HepG2 (cell line): Measurements from ENCODE around the gene SRD5A3. TPM values are rescaled to one million over a fixed set of nuclear protein-coding genes. Genes with fewer than 3 reads are reported as not detected.

ENCODE experiments used
- NAIF1 ChIP-seq: sonication (generic); formaldehyde crosslinking; IDR thresholded peaks from 2 replicates; pipeline ENCODE4 v1.5.0; 2020; ENCODE audit warnings: mild to moderate bottlenecking, missing genetic modification reagents, borderline replicate concordance
- NR2F6 ChIP-seq, 2 experiments: IDR thresholded peaks; 2 replicates each; pipeline ENCODE4 v1.6.1; 2016; ENCODE audit warnings: antibody characterized with exemption in 1 of 2, mild to moderate bottlenecking in 1 of 2
- PCBP2 ChIP-seq: fragments of 200-400 bp; formaldehyde crosslinking; optimal IDR thresholded peaks from 2 replicates; pipeline ENCODE3; 2018; ENCODE audit warnings: low read length, low read depth; ENCODE audit not compliant: poor library complexity, severe bottlenecking
- TAF15 ChIP-seq: fragments of 200-400 bp; formaldehyde crosslinking; IDR thresholded peaks from one replicate; pipeline ENCODE4 v1.6.1; 2018; ENCODE audit warnings: mild to moderate bottlenecking, low read depth, low read length; ENCODE audit not compliant: poor library complexity, severe bottlenecking
- TCF7 ChIP-seq: sonication (generic); IDR thresholded peaks from 2 replicates; pipeline ENCODE4 v1.6.1; 2016; ENCODE audit warnings: antibody characterized with exemption, low read depth
- ZBTB37 ChIP-seq: sonication (generic); formaldehyde crosslinking; IDR thresholded peaks from 2 replicates; pipeline ENCODE4 v1.4.0; 2020; ENCODE audit warnings: mild to moderate bottlenecking, missing genetic modification reagents
- ZFP82 ChIP-seq: sonication (generic); formaldehyde crosslinking; IDR thresholded peaks from 2 replicates; pipeline ENCODE4 v1.5.1; 2020; ENCODE audit warnings: mild to moderate bottlenecking, missing genetic modification reagents, borderline replicate concordance
- ZMYM4 ChIP-seq: sonication (generic); formaldehyde crosslinking; IDR thresholded peaks from 2 replicates; pipeline ENCODE4 v1.8.1; 2023; ENCODE audit warnings: mild to moderate bottlenecking, missing genetic modification reagents
- ZNF550 ChIP-seq: sonication (generic); formaldehyde crosslinking; IDR thresholded peaks from 2 replicates; pipeline ENCODE4 v1.4.0; 2020; ENCODE audit warnings: mild to moderate bottlenecking, missing genetic modification reagents, borderline replicate concordance
- ZNF660 ChIP-seq: sonication (generic); formaldehyde crosslinking; IDR thresholded peaks from 2 replicates; pipeline ENCODE4 v1.5.1; 2020; ENCODE audit warnings: mild to moderate bottlenecking, low read depth, missing genetic modification reagents, borderline replicate concordance
- polyA plus RNA-seq, 8 experiments: library from polyadenylated mRNA; depleted of rRNA in 3 of 8; stranded (reverse) in 7 of 8; unstranded in 1 of 8; fragments of >200 nt; fragmentation: Illumina TruSeq in 4 of 8; extraction: Trizol in 4 of 8; gene quantifications; 2 replicates each; pipeline versions ENCODE4 v1.2.1 to v1.2.3, GENCODE V29; 2011 to 2016; ENCODE audit warnings: low read depth in 4 of 8, missing spikeins in 1 of 8, mixed read lengths in 1 of 8; ENCODE audit not compliant: insufficient read depth in 1 of 8
- total RNA-seq, 5 experiments: library from RNA; depleted of rRNA; stranded (reverse); fragments of >200 nt; fragmentation: Illumina TruSeq; extraction: Trizol; gene quantifications; 2 replicates each; pipeline ENCODE4 v1.2.3, GENCODE V29; 2016; ENCODE audit warnings: low read depth in 1 of 5
- TF ChIP-seq, protein P1 (sequence below): sonication (generic); formaldehyde crosslinking; IDR thresholded peaks from 2 replicates; pipeline ENCODE4 v1.4.0; 2020; ENCODE audit warnings: missing genetic modification reagents
- TF ChIP-seq, protein P2 (sequence below): sonication (generic); formaldehyde crosslinking; IDR thresholded peaks from 2 replicates; pipeline ENCODE4 v1.4.0; 2020; ENCODE audit warnings: missing genetic modification reagents
- TF ChIP-seq, protein P3 (sequence below): sonication (generic); formaldehyde crosslinking; IDR thresholded peaks from 2 replicates; pipeline ENCODE4 v1.4.0; 2020; ENCODE audit warnings: missing genetic modification reagents; ENCODE audit errors: not compliant biosample characterization
- TF ChIP-seq, protein P4 (sequence below): IDR thresholded peaks from 2 replicates; pipeline ENCODE4 v1.6.1; 2016; ENCODE audit warnings: missing biosample characterization, missing genetic modification reagents, low read depth

The SRD5A3 gene
- total and polyA plus RNA-seq, 2 of the 13 experiments (the other 11 are each of a cell fraction or from before 2014, with no cell fraction given) = 12.4 to 18.4 TPM

DNA sequence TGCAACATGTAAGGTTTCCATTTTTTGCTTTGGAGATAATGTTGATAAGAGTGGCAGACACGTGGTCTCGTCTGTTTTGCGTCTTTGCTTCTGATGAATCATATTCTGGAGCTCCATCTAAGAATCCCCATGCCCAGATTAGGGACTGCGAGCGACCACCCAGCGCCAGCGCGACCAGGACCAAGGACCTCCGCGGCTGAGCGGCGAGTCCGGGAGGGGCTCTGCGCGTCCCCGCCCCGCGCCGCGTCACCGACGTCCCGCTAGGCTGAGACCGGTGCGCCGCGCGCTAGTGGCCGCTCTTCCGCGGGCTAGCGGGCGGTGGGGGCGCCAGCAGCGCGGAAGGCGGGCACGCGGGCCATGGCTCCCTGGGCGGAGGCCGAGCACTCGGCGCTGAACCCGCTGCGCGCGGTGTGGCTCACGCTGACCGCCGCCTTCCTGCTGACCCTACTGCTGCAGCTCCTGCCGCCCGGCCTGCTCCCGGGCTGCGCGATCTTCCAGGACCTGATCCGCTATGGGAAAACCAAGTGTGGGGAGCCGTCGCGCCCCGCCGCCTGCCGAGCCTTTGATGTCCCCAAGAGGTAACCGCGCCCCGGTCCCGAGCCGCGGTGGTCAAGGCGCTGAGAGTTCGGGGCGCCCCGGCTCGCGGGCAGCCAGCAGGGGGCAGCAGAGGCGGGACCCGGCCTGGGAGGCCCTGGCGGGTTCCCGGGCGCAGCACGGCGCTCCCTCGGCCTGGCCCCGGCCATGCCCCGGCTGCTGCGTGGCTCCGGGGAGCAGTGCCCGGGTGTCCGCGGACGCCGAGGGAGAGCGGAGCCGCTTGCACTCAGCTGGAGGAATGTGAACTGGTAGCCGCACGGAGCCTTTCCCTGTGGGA, at the start of gene SRD5A3 (continued):
- TF ChIP-seq, protein P1, sequence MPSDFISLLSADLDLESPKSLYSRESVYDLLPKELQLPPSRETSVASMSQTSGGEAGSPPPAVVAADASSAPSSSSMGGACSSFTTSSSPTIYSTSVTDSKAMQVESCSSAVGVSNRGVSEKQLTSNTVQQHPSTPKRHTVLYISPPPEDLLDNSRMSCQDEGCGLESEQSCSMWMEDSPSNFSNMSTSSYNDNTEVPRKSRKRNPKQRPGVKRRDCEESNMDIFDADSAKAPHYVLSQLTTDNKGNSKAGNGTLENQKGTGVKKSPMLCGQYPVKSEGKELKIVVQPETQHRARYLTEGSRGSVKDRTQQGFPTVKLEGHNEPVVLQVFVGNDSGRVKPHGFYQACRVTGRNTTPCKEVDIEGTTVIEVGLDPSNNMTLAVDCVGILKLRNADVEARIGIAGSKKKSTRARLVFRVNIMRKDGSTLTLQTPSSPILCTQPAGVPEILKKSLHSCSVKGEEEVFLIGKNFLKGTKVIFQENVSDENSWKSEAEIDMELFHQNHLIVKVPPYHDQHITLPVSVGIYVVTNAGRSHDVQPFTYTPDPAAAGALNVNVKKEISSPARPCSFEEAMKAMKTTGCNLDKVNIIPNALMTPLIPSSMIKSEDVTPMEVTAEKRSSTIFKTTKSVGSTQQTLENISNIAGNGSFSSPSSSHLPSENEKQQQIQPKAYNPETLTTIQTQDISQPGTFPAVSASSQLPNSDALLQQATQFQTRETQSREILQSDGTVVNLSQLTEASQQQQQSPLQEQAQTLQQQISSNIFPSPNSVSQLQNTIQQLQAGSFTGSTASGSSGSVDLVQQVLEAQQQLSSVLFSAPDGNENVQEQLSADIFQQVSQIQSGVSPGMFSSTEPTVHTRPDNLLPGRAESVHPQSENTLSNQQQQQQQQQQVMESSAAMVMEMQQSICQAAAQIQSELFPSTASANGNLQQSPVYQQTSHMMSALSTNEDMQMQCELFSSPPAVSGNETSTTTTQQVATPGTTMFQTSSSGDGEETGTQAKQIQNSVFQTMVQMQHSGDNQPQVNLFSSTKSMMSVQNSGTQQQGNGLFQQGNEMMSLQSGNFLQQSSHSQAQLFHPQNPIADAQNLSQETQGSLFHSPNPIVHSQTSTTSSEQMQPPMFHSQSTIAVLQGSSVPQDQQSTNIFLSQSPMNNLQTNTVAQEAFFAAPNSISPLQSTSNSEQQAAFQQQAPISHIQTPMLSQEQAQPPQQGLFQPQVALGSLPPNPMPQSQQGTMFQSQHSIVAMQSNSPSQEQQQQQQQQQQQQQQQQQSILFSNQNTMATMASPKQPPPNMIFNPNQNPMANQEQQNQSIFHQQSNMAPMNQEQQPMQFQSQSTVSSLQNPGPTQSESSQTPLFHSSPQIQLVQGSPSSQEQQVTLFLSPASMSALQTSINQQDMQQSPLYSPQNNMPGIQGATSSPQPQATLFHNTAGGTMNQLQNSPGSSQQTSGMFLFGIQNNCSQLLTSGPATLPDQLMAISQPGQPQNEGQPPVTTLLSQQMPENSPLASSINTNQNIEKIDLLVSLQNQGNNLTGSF (CRISPR knock-in tag) = no peak
- no peak for TF ChIP-seq ZBTB37 (CRISPR knock-in tag)
- TF ChIP-seq NAIF1 (CRISPR knock-in tag) = no peak
- TF ChIP-seq, protein P2, sequence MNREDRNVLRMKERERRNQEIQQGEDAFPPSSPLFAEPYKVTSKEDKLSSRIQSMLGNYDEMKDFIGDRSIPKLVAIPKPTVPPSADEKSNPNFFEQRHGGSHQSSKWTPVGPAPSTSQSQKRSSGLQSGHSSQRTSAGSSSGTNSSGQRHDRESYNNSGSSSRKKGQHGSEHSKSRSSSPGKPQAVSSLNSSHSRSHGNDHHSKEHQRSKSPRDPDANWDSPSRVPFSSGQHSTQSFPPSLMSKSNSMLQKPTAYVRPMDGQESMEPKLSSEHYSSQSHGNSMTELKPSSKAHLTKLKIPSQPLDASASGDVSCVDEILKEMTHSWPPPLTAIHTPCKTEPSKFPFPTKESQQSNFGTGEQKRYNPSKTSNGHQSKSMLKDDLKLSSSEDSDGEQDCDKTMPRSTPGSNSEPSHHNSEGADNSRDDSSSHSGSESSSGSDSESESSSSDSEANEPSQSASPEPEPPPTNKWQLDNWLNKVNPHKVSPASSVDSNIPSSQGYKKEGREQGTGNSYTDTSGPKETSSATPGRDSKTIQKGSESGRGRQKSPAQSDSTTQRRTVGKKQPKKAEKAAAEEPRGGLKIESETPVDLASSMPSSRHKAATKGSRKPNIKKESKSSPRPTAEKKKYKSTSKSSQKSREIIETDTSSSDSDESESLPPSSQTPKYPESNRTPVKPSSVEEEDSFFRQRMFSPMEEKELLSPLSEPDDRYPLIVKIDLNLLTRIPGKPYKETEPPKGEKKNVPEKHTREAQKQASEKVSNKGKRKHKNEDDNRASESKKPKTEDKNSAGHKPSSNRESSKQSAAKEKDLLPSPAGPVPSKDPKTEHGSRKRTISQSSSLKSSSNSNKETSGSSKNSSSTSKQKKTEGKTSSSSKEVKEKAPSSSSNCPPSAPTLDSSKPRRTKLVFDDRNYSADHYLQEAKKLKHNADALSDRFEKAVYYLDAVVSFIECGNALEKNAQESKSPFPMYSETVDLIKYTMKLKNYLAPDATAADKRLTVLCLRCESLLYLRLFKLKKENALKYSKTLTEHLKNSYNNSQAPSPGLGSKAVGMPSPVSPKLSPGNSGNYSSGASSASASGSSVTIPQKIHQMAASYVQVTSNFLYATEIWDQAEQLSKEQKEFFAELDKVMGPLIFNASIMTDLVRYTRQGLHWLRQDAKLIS (CRISPR knock-in tag) = no peak
- TF ChIP-seq TAF15 = peak; percentile 46
- TF ChIP-seq ZFP82 = no peak; the same call in 1 of the 2 replicates
- TF ChIP-seq ZMYM4 (CRISPR knock-in tag) = peak; percentile 92
- TF ChIP-seq, protein P3, sequence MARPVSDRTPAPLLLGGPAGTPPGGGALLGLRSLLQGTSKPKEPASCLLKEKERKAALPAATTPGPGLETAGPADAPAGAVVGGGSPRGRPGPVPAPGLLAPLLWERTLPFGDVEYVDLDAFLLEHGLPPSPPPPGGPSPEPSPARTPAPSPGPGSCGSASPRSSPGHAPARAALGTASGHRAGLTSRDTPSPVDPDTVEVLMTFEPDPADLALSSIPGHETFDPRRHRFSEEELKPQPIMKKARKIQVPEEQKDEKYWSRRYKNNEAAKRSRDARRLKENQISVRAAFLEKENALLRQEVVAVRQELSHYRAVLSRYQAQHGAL (CRISPR knock-in tag) = peak; percentile 75
- TF ChIP-seq NR2F6 (IDR thresholded peaks at IDR 0.05) = no peak
- no peak for TF ChIP-seq NR2F6 (CRISPR knock-in tag; IDR thresholded peaks at IDR 0.05)
- no peak for TF ChIP-seq ZNF660 (CRISPR knock-in tag)
- no peak for TF ChIP-seq PCBP2
- TF ChIP-seq, protein P4, sequence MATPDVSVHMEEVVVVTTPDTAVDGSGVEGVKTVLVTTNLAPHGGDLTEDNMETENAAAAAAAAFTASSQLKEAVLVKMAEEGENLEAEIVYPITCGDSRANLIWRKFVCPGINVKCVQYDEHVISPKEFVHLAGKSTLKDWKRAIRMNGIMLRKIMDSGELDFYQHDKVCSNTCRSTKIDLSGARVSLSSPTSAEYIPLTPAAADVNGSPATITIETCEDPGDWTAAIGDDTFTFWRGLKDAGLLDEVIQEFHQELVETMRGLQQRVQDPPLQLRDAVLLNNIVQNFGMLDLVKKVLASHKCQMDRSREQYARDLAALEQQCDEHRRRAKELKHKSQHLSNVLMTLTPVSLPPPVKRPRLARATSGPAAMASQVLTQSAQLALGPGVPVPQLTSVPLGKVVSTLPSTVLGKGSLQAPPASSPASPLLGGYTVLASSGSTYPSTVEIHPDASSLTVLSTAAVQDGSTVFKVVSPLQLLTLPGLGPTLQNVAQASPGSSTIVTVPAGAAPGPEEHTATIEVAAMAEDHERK (CRISPR knock-in tag) = no peak
- peak; percentile 66; the same call in 1 of the 2 replicates for TF ChIP-seq TCF7
- no peak for TF ChIP-seq ZNF550 (CRISPR knock-in tag)
